ENCODE results near the gene SLC27A6.
"Not testable (repeated sequence)": the region's sequence is repeated elsewhere in the genome, so short reads cannot be mapped to it uniquely, and the experiment has no call there.

Gene SLC27A6, protein sequence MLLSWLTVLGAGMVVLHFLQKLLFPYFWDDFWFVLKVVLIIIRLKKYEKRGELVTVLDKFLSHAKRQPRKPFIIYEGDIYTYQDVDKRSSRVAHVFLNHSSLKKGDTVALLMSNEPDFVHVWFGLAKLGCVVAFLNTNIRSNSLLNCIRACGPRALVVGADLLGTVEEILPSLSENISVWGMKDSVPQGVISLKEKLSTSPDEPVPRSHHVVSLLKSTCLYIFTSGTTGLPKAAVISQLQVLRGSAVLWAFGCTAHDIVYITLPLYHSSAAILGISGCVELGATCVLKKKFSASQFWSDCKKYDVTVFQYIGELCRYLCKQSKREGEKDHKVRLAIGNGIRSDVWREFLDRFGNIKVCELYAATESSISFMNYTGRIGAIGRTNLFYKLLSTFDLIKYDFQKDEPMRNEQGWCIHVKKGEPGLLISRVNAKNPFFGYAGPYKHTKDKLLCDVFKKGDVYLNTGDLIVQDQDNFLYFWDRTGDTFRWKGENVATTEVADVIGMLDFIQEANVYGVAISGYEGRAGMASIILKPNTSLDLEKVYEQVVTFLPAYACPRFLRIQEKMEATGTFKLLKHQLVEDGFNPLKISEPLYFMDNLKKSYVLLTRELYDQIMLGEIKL

DNA sequence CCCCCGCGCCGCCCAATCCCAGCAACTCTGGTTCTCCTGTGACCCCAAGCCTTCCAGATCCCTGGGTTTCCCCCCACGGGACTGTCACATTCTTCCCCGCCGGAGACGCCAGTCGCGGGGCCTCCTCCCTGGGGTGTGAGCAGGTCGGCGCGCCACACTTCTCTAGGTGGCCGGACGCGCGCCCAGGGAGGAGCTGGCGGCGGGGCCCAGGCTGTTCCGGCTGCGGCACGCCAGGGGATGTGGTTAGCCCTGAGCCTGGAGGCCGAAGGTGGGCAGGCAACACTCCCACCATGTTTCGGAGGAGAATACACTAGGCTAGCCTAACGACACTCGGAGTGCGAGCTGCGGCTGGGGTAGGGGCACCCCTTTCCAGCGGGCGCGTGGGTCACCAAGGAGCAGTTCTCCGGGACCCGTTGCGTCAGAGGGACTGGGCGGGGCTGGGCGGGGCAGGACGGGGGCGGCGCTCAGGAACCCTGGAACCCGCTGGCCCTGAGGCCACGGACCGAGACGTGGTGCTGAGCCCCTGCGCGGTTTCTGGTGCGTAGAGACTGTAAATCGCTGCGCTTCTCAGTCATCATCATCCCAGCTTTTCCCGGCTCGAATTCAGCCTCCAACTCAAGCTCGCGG, at the start of gene SLC27A6:
SLC27A6 (plus strand) TSS at position 478 of the 627 bp plus-strand sequence. CDS start 650 bp downstream, outside the sequence.
- no peak for DNase-seq

DNA sequence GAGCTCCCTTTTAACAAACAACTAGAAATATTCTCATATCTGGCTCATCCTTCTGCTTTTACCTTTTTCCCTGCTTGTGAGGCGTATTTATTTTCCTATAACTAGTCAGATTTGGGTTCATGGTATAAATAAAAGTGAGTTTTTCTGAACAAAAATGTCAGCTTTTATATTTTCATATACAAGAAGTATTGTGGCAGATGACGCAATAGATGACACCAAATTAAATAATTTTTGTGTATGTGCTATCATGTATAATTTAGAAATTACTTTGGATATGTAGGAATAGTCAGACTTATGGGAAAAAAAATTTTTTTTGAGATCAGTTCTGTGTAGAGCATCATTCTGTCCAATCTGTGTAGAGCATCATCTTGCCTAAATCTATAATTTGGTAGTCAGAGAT, 45.7 kb upstream of the SLC27A6 start:
- DNase-seq = no peak

DNA sequence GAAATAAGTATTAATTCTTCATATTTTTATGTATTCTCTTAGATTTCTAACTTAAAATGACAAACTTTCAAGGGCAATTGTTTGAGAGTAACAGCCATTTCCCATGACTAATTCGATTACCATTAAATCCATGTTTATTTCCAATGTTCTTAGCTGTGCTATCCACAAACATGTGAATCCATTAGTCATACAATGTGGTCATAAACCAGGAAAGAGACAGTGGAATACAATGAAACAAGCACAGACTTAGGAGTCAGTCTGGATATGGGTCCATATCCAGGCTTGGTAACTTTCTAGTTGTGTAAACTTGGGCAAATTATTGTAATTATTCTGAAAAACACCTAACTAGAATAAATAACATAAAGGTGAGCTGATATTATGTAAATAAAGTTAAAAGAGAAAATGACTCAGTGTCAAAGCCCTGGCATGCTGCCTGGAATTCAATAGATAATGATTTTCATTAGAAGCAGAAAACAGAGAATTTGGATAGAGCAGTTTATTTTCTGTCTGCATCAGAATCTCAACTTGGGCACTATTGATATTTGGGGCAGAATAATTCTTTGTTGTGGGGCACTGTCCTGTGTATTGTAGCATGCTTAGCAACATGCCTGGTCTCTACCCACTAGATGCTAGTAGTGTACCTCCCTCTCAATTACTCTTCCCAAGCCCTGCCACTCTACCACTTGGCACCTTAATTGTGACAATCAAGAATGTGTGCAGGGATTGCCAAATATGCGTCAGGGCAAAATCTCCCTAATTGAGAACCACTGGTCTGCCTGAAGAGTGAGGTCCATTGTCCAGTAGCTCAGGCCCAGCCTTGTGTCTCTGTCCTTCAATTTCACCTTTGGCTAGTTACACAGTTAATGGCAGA, 44.7 kb upstream of the SLC27A6 start:
- DNase-seq = no peak

DNA sequence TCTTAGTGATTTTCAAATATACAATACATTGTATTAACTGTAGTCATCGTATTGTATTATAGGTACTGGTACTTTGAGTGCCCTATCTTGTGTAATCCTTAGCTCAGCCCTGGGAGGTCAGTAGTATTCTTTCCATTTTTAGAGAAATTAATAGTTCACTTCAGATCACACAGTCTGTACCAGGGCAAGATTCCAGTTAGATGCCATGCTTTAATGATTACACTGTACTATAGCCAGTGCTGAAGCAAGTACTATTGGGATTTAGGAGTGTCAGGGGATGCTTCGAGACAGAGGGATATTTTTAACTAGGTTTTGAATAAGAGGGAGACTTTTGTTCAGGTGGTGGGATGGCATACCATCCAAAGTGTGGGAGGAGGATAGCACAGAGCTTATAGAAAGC, 41.0 kb upstream of the SLC27A6 start:
- DNase-seq = no peak

DNA sequence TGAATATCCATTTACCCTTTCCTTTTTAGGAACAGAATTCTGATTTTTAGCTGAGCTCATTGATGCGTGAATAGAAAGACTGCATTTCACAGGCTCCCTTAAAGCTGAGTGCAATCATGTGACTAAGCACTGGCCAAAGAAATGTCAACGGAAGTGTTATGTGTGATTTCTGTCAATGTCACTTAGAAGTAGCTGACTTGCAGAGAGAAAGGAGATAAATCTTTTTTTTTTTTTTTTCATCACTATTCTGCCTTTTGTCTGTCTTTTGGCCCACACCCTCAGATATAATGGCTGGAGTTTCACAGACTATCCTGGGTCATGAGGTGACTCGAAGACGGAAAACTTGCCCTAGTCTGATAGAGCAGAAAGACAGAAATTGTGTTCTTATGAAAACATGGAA, 39.3 kb upstream of the SLC27A6 start:
- no peak for DNase-seq

DNA sequence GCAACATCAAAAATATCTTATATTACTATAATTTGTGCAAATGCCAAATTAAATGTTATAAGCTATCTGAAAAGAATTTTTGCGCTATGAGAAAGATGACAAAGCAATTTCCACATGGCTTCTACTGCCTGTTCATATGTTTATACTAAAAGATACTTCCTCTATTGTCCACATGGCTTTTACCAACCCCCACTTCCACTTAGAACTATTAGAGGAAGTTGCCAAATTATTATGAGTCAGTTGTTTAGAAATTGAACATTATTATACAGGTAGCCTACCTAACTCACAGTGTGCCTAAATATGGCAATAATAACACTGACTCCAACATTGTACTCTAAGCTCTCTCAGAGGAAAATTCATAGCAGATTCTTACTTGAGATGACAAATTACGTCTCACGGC, 37.6 kb upstream of the SLC27A6 start:
- peak; percentile 53 for DNase-seq

DNA sequence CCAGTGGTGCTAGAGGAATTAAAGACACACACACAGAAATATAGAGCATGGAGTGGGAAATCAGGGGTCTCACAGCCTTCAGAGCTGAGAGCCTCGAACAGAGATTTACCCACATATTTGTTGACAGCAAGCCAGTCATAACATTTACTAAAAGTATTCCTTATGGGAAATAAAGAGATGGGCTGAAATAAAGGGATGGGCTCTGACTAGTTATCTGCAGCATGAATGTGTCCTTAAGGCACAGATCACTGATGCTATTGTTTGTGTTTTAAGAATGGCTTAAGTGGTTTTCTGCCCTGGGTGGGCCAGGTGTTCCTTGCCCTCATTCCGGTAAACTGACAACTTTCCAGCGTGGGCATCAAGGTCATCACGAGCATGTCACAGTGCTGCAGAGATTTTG, 33.1 kb upstream of the SLC27A6 start:
- DNase-seq = not testable (repeated sequence)

DNA sequence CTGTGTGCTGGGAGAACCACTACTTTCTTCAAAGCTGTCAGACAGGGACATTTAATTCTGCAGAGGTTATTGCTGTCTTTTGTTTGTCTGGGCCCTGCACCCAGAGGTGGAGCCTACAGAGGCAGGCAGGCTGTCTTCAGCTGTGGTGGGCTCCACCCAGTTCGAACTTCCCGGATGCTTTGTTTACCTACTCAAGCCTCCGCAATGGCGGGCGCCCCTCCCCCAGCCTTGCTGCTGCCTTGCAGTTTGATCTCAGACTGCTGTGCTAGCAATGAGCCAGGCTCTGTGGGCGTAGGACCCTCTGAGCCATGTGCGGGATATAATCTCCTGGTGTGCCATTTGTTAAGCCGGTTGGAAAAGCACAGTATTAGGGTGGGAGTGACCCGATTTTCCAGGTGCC, 22.2 kb upstream of the SLC27A6 start:
- not testable (repeated sequence) for DNase-seq

DNA sequence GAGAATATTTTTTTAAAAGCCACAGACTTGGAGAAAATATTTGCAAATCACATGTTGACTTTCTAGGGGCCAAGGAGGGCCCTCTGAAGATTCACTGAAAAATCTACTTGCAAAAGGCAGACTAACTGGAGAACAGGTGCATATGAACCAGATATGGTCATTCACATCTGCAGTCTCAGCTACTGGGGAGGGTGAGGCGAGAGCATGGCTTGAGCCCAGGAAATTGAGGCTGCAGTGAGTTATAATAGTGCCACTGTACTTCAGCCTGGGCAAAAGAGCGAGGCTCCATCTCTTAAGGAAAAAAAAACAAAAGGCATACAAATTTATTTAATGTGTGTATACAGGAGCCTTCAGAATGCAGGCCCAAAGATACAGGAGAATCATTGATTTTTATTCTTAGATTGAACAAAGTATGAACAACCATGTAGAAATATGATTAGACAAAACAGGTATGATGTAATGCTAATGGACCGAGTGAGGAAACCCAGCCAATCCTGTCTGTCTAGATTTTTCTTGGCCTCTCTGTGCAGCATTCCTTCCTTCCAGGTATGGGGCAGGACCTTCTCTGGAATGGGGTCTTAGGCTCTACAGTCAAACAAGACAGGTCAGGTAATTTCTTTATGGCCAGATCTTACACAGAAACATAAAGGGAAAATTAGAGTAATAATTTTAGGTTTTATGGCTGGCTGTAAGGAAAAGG, 15.3 kb upstream of the SLC27A6 start:
- no peak for DNase-seq

DNA sequence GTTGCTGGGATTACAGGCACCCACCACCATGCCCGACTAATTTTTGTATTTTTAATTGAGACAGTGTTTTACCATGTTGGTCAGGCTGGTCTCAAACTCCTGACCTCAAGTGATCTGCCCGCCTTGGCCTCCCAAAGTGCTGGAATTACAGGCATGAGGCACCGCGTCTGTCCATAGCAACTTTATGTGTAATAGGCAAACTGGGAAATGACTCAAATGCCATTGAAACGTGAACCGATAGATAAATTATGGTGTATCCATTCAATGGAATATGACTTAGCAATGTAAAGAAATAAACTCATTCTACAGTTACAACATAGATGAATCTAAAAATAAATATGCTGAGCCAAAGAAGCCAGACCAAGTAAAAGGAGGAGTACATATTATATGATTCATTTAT, 14.0 kb upstream of the SLC27A6 start:
- not testable (repeated sequence) for DNase-seq

DNA sequence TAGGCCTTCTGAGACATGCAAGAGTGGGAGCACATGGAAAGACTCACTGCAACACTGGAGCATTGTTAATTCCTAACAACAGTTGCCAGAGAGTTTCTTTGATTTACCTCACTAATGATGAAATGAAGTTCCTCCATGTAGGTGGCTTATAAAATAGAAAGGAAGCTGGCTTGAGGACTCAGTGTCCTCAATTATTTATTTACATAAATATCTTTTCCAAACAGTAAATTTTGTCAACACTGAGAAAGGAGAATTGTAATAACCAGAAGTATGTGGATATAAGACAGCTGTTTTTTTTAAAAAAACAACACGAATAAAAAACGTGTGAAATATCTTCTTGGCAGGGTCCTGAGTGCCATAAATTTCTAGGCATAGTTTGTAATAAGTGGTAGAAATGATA, 9.1 kb upstream of the SLC27A6 start:
- DNase-seq = no peak

DNA sequence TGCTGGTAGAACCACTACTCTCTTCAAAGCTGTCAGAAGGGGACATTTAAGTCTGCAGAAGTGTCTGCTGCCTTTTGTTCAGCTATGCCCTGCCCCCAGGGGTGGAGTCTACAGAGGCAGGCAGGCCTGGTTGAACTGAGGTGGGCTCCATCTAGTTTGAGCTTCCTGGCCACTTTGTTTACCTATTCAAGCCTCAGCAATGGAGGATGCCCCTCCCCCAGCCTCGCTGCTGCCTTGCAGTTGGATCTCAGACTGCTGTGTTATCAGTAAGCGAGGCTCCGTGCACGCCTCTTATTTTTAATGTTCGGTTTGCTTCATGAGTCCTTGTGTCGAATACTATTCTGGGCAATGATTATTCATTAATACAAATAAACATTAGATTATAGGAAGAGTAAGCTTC, 3.1 kb upstream of the SLC27A6 start:
- no peak for DNase-seq

DNA sequence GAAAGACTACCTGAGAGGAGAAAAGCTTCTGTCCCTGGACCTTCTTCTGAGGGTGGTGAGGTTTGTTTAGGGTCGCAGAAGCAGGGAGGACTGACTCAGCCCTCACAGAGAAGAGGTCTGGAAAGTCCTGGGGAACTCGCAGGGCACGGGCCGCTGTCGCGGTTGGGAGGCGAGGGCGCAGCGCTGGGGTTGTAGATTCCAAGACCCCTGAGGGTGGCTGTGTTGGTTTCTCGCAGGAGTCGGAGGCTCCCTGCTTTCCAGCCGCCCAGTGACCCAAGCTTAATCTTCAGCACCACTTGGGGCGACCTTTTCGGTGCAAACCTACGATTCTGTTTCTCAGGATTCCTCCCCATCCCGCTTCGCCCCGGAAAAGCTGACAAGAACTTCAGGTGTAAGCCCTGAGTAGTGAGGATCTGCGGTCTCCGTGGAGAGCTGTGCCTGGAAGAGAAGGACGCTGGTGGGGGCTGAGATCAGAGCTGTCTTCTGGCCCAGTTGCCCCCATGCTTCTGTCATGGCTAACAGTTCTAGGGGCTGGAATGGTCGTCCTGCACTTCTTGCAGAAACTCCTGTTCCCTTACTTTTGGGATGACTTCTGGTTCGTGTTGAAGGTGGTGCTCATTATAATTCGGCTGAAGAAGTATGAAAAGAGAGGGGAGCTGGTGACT, 482 bp downstream of the SLC27A6 start:
- no peak for DNase-seq

DNA sequence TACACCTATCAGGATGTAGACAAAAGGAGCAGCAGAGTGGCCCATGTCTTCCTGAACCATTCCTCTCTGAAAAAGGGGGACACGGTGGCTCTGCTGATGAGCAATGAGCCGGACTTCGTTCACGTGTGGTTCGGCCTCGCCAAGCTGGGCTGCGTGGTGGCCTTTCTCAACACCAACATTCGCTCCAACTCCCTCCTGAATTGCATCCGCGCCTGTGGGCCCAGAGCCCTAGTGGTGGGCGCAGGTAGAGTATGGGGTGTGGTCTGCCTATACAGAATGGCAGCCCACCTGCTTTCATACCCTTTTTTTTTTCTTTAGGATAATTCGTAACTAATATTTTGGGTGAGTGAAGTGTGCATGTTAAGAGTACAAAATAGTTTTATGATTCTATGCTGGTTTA, 1.1 kb downstream of the SLC27A6 start:
- no peak for DNase-seq

DNA sequence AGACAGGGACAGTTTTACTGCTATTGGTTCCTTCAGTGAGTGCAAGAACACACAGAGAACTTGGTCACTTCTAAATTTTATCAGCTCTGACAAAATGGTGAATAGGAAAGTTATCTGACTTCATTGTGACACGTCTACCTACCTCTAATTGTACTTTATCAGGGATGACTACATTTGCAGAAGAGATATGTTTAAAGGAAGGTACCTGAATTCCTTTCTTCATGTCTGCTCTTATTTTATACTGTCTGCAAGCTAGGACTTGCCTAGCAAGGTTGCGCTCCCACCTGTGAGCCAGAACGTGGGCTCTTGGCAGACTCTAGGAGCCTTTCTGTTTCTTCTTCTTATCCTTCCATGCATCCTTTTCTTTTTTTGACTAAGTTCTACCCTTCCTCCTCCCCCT, 1.6 kb downstream of the SLC27A6 start:
- DNase-seq = no peak

DNA sequence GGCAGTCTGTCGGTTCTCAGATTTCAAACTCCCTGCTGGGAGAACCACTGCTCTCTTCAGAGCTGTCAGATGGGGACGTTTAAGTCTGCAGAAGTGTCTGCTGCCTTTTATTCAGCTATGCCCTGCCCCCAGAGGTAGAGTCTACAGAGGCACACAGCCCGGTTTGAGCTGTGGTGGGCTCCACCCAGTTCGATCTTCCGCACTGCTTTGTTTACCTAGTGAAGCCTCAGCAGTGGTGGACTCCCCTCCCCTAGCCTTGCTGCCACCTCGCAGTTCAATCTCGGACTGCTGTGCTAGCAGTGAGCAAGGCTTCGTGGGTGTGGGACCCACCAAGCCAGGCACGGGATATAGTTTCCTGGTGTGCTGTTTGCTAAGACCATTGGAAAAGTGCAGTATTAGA, 8.0 kb downstream of the SLC27A6 start:
- DNase-seq = no peak

DNA sequence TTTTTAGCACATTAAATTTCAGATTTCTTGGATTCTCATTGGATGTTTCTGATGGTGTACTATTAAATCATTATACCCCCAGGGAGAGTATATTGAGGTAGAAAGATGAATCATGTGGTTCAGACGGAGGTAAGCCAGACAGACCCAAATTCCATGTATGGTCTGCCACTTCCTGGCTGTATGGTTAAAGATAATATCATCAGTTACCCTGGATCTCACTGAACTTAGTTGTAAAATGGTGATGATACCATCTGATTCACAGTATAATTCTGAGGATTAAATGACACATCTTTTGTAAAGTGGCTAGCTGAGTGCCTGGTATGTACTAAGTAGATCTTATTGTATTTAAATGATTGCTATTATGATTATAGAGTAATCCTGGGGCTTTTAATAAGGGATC, 9.3 kb downstream of the SLC27A6 start:
- no peak for DNase-seq

DNA sequence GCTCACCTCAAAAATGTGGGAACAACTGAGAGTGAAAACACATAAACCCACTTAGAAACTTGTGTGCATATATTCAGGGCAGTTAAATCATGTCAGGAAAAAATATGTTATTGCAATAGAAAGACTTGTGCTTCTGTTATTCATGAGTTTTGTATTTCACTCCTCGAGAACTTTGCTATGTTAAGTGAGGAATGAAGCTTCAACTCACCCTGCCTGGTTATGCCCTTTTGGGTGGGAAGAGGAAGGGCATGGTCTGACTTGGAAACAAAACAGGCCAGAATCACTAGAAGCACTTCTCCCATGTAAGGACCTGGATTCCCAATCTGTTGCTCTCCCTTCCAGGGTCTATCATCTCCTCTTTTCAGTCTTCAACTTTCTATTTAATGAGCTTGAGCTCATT, 14.5 kb downstream of the SLC27A6 start:
- no peak for DNase-seq

DNA sequence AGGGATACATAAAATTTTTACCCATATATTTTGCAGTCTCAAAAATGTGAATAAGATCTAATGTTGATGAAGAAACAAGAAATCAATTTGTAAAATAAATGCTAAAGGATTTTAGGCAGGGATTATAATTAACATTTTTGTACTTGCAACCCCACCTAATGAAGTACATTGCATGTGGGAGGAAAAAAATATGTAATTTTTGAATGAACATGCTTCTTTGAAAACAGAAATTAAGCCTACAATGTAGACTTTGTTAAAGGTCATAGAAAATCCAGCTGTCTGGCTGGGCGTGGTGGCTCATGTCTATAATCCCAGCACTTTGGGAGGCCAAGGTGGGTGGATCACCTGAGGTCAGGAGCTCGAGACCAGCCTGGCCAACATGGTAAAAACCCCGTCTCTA, 15.6 kb downstream of the SLC27A6 start:
- DNase-seq = no peak

DNA sequence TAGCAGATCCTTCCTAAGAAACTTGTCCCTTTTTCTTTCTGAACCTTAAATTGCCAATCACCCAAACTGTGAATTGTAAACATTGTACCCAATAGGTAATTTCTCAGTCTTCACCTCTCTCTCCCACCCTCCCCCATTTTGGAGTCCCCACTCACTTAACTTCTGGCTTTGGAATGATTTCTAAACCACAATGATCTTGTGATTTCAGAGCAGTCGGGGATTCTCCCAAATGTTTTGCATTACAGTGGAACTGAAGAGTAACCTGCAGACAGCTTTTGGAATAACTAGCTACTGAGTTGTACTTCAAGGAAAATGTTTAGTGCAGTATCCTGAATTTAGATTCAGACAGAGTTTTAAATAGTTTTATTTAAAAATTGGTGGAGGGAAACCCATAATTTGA, 19.2 kb downstream of the SLC27A6 start:
- DNase-seq = no peak

DNA sequence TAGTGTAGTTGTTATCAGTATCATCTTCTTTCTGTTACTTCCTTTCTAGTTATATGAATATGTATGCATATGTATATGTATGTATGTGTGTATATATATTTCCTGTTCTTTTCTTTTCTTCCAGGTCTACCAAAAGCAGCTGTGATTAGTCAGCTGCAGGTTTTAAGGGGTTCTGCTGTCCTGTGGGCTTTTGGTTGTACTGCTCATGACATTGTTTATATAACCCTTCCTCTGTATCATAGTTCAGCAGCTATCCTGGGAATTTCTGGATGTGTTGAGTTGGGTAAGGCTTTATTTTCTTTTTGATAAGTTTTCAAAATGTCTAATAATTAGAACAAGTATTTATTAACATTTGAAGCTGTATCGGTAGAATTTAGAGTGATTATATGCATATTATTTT, 23.2 kb downstream of the SLC27A6 start:
- no peak for DNase-seq
